Measurements from ENCODE around the gene RCBTB1. TPM values are rescaled to one million over a fixed set of nuclear protein-coding genes. Genes with fewer than 3 reads are reported as not detected.
"Not testable (repeated sequence)": the region's sequence is repeated elsewhere in the genome, so short reads cannot be mapped to it uniquely, and the experiment has no call there.

RCBTB1 gene
- total RNA-seq, 1 donor from 2014 or later, result 54.2 TPM

DNA sequence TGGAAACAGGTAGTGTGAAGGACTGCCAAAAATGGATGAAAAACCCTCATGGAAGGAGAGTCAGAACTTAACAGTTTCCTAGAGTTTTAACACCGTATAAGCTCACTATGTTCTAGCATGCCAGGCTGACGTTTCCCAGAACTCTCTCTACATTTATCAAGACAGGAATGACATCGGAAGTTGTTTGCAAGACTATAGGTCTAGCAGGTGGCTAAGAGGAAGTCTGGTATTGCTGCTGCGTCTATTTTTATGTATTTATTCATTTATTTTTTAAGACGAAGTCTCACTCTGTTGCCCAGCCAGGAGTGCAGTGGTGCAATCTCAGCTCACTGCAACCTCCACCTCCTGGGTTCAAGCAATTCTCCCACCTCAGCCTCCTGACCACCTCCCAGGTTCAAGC is 22.4 kb upstream of the RCBTB1 start:
- no peak for TF ChIP-seq EZH2phosphoT487 (IDR thresholded peaks at IDR 0.05)
- TF ChIP-seq, protein P1, sequence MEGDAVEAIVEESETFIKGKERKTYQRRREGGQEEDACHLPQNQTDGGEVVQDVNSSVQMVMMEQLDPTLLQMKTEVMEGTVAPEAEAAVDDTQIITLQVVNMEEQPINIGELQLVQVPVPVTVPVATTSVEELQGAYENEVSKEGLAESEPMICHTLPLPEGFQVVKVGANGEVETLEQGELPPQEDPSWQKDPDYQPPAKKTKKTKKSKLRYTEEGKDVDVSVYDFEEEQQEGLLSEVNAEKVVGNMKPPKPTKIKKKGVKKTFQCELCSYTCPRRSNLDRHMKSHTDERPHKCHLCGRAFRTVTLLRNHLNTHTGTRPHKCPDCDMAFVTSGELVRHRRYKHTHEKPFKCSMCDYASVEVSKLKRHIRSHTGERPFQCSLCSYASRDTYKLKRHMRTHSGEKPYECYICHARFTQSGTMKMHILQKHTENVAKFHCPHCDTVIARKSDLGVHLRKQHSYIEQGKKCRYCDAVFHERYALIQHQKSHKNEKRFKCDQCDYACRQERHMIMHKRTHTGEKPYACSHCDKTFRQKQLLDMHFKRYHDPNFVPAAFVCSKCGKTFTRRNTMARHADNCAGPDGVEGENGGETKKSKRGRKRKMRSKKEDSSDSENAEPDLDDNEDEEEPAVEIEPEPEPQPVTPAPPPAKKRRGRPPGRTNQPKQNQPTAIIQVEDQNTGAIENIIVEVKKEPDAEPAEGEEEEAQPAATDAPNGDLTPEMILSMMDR (IDR thresholded peaks at IDR 0.05), result no peak
- no peak for TF ChIP-seq EZH2 (IDR thresholded peaks at IDR 0.05)
- H3K4me3 Mint-ChIP-seq, result no peak overlapping the region
- no peaks in the 10 kb centered on the region for H3K36me3 Mint-ChIP-seq
- peaks cover 10% of the 10 kb centered on the region for H3F3A ChIP-seq (ENCODE audit: low read depth)
- no peak overlapping the region for H3K4me2 ChIP-seq
- peak overlapping the region; percentile 90 for H2AFZ ChIP-seq (replicated peaks)
- H3K9ac ChIP-seq, result no peak overlapping the region
- H3K27ac ChIP-seq, result no peak overlapping the region
- no peaks in the 10 kb centered on the region for H3K36me3 ChIP-seq
- H3K4me1 Mint-ChIP-seq, result peaks cover 9% of the 10 kb centered on the region
- DNase-seq (ENCODE audit: low spot score), result no peak
- H3K27me3 Mint-ChIP-seq (ENCODE audit: insufficient read depth, low read depth), result peaks cover 2% of the 10 kb centered on the region
- no peaks in the 10 kb centered on the region for H3K27me3 ChIP-seq
- no peak overlapping the region for H3K4me3 ChIP-seq
- no peaks in the 10 kb centered on the region for H3K79me2 ChIP-seq (ENCODE audit: low read depth)
- H3K9me3 ChIP-seq (ENCODE audit: low read depth), result no peaks in the 10 kb centered on the region
- no peak overlapping the region for H3K27ac Mint-ChIP-seq
- H3K4me1 ChIP-seq, result peaks cover 10% of the 10 kb centered on the region
- no peaks in the 10 kb centered on the region for H4K20me1 ChIP-seq (ENCODE audit: low read depth)
- H3K9me3 Mint-ChIP-seq, result no peaks in the 10 kb centered on the region

DNA sequence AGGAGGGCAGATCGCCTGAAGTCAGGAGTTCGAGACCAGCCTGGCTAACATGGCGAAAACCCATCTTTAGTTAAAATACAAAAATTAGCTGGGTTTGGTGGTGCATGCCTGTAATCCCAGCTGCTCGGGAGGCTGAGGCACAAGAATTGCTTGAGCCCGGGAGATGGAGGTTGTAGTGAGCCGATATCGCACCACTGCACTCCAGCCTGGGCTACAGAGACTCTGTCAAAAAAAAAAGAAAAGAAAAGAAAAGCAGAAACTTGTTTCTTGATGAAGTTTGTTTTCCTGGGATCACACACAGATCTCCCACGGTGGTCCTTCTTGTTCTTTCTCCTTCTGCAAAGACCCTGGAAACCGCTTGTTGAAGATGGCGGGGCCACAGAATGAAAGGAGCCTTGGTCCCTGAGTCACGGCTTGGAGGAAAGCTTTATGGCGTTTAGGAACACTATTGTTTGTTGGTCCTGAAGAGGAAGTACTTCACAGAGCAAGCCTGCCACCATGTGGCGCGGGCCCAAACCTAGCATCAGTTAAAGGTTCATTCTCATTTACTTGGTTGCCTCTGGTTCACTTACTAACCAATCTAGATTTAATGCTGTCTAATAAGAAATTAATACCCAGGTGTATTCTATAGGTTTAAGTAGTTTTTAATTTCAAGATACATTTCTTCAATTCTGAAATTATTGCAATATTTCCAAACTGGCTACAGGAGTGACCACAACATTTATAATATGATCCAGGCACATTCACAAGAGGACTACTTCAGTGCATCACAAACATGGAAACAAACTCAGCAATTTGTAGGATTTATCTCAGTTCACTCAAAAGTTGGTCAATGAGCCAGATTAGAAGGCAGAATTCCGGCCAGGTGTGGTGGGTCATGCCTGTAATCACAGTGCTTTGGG is 21.6 kb upstream of the RCBTB1 start:
- no peaks in the 10 kb centered on the region for H3K27me3 ChIP-seq
- H4K20me1 ChIP-seq (ENCODE audit: low read depth), result no peaks in the 10 kb centered on the region
- Mint-ChIP-seq H3K9me3 (no peaks in the 10 kb centered on the region), H3K27me3 (ENCODE audit: insufficient read depth, low read depth) (peaks cover 2% of the 10 kb centered on the region), H3K27ac (peak overlapping the region; percentile 59), H3K36me3 (no peaks in the 10 kb centered on the region), H3K4me3 (peak overlapping the region; percentile 23), H3K4me1 (peaks cover 9% of the 10 kb centered on the region)
- no peaks in the 10 kb centered on the region for H3K36me3 ChIP-seq
- no peak overlapping the region for H3K9ac ChIP-seq
- peaks cover 10% of the 10 kb centered on the region for H3K4me1 ChIP-seq
- no peak overlapping the region for H3K27ac ChIP-seq
- H3K79me2 ChIP-seq (ENCODE audit: low read depth), result no peaks in the 10 kb centered on the region
- no peak for TF ChIP-seq EZH2 (IDR thresholded peaks at IDR 0.05)
- TF ChIP-seq, protein P1 (IDR thresholded peaks at IDR 0.05), result peak; percentile 89
- no peaks in the 10 kb centered on the region for H3K9me3 ChIP-seq (ENCODE audit: low read depth)
- peaks cover 10% of the 10 kb centered on the region for H3F3A ChIP-seq (ENCODE audit: low read depth)
- DNase-seq (ENCODE audit: low spot score), result peak; percentile 90
- peak overlapping the region; percentile 10 for H3K4me2 ChIP-seq
- no peak overlapping the region for H3K4me3 ChIP-seq
- H2AFZ ChIP-seq (replicated peaks), result peak overlapping the region; percentile 90

DNA sequence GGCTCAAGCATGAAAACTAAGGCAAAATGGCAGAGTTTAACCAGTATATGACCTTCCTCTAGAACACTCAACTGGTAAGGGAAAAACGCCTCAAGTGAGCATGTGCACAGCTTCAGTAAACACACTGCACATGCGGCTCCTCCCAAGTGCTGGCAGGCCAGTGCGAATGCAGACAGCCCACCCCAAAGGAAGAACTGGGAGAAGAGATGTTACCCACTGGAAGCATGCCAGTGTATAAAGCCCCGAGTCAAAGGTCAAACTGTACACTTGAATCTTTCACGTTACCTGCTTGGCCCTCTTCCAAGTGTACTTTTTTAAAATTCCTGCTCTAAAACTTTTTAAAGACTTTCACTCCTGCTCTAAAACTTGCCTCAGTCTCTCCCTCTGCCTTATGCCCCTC is 19.2 kb upstream of the RCBTB1 start:
- no peak for DNase-seq (ENCODE audit: low spot score)
- no peaks in the 10 kb centered on the region for H3K9me3 Mint-ChIP-seq
- no peaks in the 10 kb centered on the region for H3K27me3 Mint-ChIP-seq (ENCODE audit: insufficient read depth, low read depth)
- Histone ChIP-seq H3K4me3 (no peak overlapping the region), H2AFZ (replicated peaks) (peak overlapping the region; percentile 80), H3K9me3 (ENCODE audit: low read depth) (no peaks in the 10 kb centered on the region), H3K27me3 (no peaks in the 10 kb centered on the region), H4K20me1 (ENCODE audit: low read depth) (no peaks in the 10 kb centered on the region), H3F3A (ENCODE audit: low read depth) (no peaks in the 10 kb centered on the region), H3K4me1 (no peaks in the 10 kb centered on the region), H3K36me3 (no peaks in the 10 kb centered on the region), H3K4me2 (no peak overlapping the region), H3K9ac (no peak overlapping the region), H3K79me2 (ENCODE audit: low read depth) (no peaks in the 10 kb centered on the region), H3K27ac (no peak overlapping the region)
- H3K4me3 Mint-ChIP-seq, result no peak overlapping the region
- TF ChIP-seq EZH2phosphoT487 (IDR thresholded peaks at IDR 0.05) (no peak), EZH2 (IDR thresholded peaks at IDR 0.05) (no peak)
- TF ChIP-seq, protein P1 (IDR thresholded peaks at IDR 0.05), result no peak
- H3K4me1 Mint-ChIP-seq, result peaks cover 9% of the 10 kb centered on the region
- no peaks in the 10 kb centered on the region for H3K36me3 Mint-ChIP-seq
- peak overlapping the region; percentile 83 for H3K27ac Mint-ChIP-seq

DNA sequence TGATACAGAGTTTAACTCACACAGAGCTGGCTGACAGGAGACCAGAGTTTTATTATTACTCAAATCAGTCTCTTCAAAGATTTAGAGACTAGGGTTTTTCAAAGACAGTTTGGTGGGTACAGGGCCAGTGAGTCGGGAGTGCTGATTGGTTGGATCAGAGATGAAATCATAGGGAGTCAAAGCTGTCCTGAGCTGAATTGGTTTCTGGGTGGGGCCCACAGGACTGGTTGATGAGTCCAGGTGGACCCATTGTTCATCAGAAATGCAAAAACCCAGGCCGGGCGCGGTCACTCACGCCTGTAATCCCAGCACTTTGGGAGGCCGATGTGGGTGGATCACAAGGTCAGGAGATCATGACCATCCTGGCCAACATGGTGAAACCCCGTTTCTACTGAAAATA is 17.3 kb upstream of the RCBTB1 start:
- H3K27ac Mint-ChIP-seq; H3K4me3 ChIP-seq; H3K79me2 ChIP-seq (ENCODE audit: low read depth); H3K9me3 Mint-ChIP-seq; H3K4me1 ChIP-seq; H3K36me3 ChIP-seq; H3K36me3 Mint-ChIP-seq; H3F3A ChIP-seq (ENCODE audit: low read depth); H3K4me3 Mint-ChIP-seq; DNase-seq (ENCODE audit: low spot score); H3K4me1 Mint-ChIP-seq; H4K20me1 ChIP-seq (ENCODE audit: low read depth); H3K27me3 Mint-ChIP-seq (ENCODE audit: insufficient read depth, low read depth); H3K27ac ChIP-seq; H3K27me3 ChIP-seq; H3K4me2 ChIP-seq; H3K9me3 ChIP-seq (ENCODE audit: low read depth); H3K9ac ChIP-seq: not testable (repeated sequence)
- H2AFZ ChIP-seq (replicated peaks), result peak overlapping the region; percentile 3

Data from neural progenitor cell (in vitro differentiated cells).